ENCODE data around the gene SLC28A2. TPM values are rescaled to one million over a fixed set of nuclear protein-coding genes. Genes with fewer than 3 reads are reported as not detected.
A peak's percentile ranks its signal among the peaks of the same experiment; 100 is the strongest.

SLC28A2 gene
- total RNA-seq, 1 donor from 2014 or later: 0.35 TPM

- Histone ChIP-seq H3K36me3 (no peaks in the 10 kb centered on the region), H3K4me3 (no peak overlapping the region), H3K27me3 (no peaks in the 10 kb centered on the region), H3K9me3 (no peaks in the 10 kb centered on the region), H3K4me1 (no peaks in the 10 kb centered on the region), H3K27ac (no peak overlapping the region)
- intact Hi-C loops (cut with DNase I): no loop called here
- TF ChIP-seq CTCF (IDR thresholded peaks at IDR 0.05): no peak
- no peak for DNase-seq
- peak; percentile 15 for ATAC-seq
Measured at GRCh38 chr15:45320581-45321205, 68.7 kb downstream of the SLC28A2 start.

GRCh38 chr15:45326280-45326679 lies 74.2 kb downstream of the SLC28A2 start:
- Histone ChIP-seq H3K4me3 (no peak overlapping the region), H3K36me3 (no peaks in the 10 kb centered on the region), H3K27ac (no peak overlapping the region), H3K27me3 (no peaks in the 10 kb centered on the region), H3K4me1 (no peaks in the 10 kb centered on the region), H3K9me3 (no peaks in the 10 kb centered on the region)
- ATAC-seq (no peak), DNase-seq (no peak)
- TF ChIP-seq CTCF (IDR thresholded peaks at IDR 0.05): no peak
- intact Hi-C loops (cut with DNase I): no loop called here

- H3K27ac ChIP-seq: no peak overlapping the region
- no peak for TF ChIP-seq CTCF (IDR thresholded peaks at IDR 0.05)
- no peaks in the 10 kb centered on the region for H3K4me1 ChIP-seq
- no peak for ATAC-seq
- no peak for DNase-seq
- no peak overlapping the region for H3K4me3 ChIP-seq
- no peaks in the 10 kb centered on the region for H3K36me3 ChIP-seq
- intact Hi-C loops (cut with DNase I): no loop called here
- H3K9me3 ChIP-seq: no peaks in the 10 kb centered on the region
- no peaks in the 10 kb centered on the region for H3K27me3 ChIP-seq
Measured at GRCh38 chr15:45326741-45327140, 74.7 kb downstream of the SLC28A2 start.

Other genes with a start within 250 kb of the SLC28A2 start
- gene SORD, start 229.0 kb upstream of the SLC28A2 start, total RNA-seq: 7.3 TPM
- gene DUOX2, start 138.1 kb upstream of the SLC28A2 start, total RNA-seq: 3.8 TPM
- gene DUOXA2, start 137.9 kb upstream of the SLC28A2 start, total RNA-seq: not detected
- 138 TPM for gene DUOXA1, start 122.4 kb upstream of the SLC28A2 start, total RNA-seq
- gene DUOX1, start 122.2 kb upstream of the SLC28A2 start, total RNA-seq: 327 TPM
- gene SHF, start 64.3 kb upstream of the SLC28A2 start, total RNA-seq: 7.1 TPM
- gene GATM, start 126.3 kb downstream of the SLC28A2 start, total RNA-seq: 7.2 TPM